Thymus (tissue), 11 donors: ENCODE data around the gene OTULINL. TPM values are rescaled to one million over a fixed set of nuclear protein-coding genes. Genes with fewer than 3 reads are reported as not detected.

Source experiments
- DNase-seq, 9 donors: peaks; one replicate each; pipeline ENCODE4 v3.0.0-alpha.2; 2013; ENCODE audit warnings: low spot score in 9 of 9, low read depth in 6 of 9, missing footprints in 1 of 9
- H3K27ac ChIP-seq, 2 donors: one replicate each; pipeline ENCODE4 v1.5.1; 2013; ENCODE audit warnings: control low read depth in 1 of 2, low read depth in 1 of 2, low read length in 1 of 2, mild to moderate bottlenecking in 1 of 2, moderate library complexity in 1 of 2
- H3K27me3 ChIP-seq, 2 donors: one replicate each; pipeline ENCODE4 v1.5.1; 2013; ENCODE audit warnings: low read length in 1 of 2; ENCODE audit not compliant: control insufficient read depth in 2 of 2, insufficient read depth in 1 of 2
- H3K36me3 ChIP-seq, 2 donors: one replicate each; pipeline ENCODE4 v1.5.1; 2013; ENCODE audit warnings: low read length in 1 of 2, mild to moderate bottlenecking in 1 of 2, moderate library complexity in 1 of 2; ENCODE audit not compliant: control insufficient read depth in 2 of 2, insufficient read depth in 2 of 2
- H3K4me1 ChIP-seq, 2 donors: one replicate each; pipeline ENCODE4 v1.5.1; 2013; ENCODE audit warnings: low read length in 2 of 2; ENCODE audit not compliant: control insufficient read depth in 2 of 2, insufficient read depth in 2 of 2
- H3K4me3 ChIP-seq, 2 donors: one replicate each; pipeline ENCODE4 v1.5.1; 2013; ENCODE audit warnings: low read length in 2 of 2, control low read depth in 1 of 2, mild to moderate bottlenecking in 1 of 2
- H3K9me3 ChIP-seq, 2 donors: one replicate each; pipeline ENCODE4 v1.5.1; 2013; ENCODE audit warnings: low read length in 1 of 2, mild to moderate bottlenecking in 1 of 2; ENCODE audit not compliant: control insufficient read depth in 2 of 2, insufficient read depth in 1 of 2
- WGBS: extraction: QIAGEN DNeasy Blood & Tissue Kit; methylation state at CpG from one replicate; pipeline ENCODE4 v1.1.7; 2013; 5-methylcytosine and 5-hydroxymethylcytosine counted together
- polyA plus RNA-seq: library from polyadenylated mRNA; stranded (reverse); fragments of 200-250 nt; gene quantifications from one replicate; pipeline ENCODE4 v1.2.3, GENCODE V29; 2013
- total RNA-seq: library from RNA; stranded (reverse); fragments of 120-200 nt; gene quantifications from one replicate; pipeline ENCODE4 v1.2.4, GENCODE V29; 2013
- donor health status: healthy.

Gene OTULINL
- total and polyA plus RNA-seq, 2 donors, result 9.1 to 14.9 TPM

DNA sequence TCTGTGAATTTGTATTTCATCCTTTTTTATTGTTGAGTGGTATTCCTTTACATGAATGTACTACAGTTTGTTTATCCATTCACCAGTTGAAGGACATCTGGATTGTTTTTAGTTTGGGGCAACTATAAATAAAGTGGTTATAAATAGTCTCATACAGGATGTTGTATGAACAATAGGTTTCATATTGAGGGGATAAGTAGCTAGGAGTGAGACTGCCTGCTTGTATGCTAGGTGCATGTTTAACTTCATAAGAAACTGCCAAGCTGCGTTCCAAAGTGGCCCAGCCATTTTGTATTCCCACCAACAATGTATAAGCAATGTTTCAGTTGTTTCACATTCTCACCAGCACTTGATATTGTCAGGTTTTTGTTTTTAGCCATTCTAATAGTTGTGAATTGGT, 21.5 kb downstream of the OTULINL start:
- WGBS, result 95% methylated on average over 1 of the region's 1 CpG
- H3K27me3 ChIP-seq, result no peaks in the 10 kb centered on the region
- peaks cover 0 to 11% of the 10 kb centered on the region in 2 donors for H3K36me3 ChIP-seq
- H3K4me3 ChIP-seq, result no peak overlapping the region
- no peak overlapping the region for H3K27ac ChIP-seq
- no peaks in the 10 kb centered on the region for H3K9me3 ChIP-seq
- DNase-seq, result no peak
- H3K4me1 ChIP-seq, result peaks cover 0 to under 1% of the 10 kb centered on the region in 2 donors

DNA sequence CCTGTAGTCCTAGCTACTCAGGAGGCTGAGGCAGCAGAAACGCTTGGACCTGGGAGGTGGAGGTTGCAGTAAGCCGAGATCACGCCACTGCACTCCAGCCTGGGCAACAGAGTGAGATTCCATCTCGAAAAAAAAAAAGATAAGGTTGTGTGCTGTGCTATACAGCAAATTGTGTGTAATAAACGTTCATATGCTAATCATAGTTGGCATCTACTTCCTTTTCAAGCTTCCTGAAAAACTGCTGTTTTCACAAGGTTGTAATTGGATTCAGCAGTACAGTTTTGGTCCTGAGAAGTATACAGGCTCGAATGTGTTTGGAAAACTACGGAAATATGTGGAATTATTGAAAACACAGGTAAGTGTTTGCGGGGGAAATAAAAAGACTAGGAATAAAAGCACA, 25.5 kb downstream of the OTULINL start:
- Histone ChIP-seq H3K27ac (no peak overlapping the region), H3K4me3 (no peak overlapping the region), H3K4me1 (no peaks in the 10 kb centered on the region), H3K27me3 (no peaks in the 10 kb centered on the region), H3K36me3 (peaks cover 4 to 14% of the 10 kb centered on the region in 2 donors), H3K9me3 (no peaks in the 10 kb centered on the region)
- no peak for DNase-seq
- 66% methylated on average over 8 of the region's 8 CpGs for WGBS

DNA sequence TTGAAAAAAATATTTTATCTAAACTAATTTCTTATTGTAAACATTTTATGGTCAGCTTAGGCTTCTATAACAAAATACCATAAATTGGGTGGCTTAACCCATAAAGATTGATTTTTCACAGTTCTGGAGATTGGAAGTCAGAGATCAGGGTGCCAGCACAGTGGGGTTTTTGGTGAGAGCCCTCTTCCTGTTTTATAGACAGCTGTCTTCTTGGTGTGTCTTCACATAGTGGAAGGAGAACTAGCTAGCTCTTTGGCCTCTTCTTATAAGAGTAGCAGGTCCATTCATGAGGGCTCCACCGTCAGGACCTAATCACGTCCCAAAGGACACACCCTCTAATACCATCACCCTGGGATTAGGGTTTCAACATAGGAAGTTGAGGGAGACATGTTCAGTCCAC, 26.6 kb downstream of the OTULINL start:
- WGBS, result 91% methylated on average over 2 of the region's 2 CpGs
- peaks cover 4 to 7% of the 10 kb centered on the region in 2 donors for H3K36me3 ChIP-seq
- H3K9me3 ChIP-seq, result no peaks in the 10 kb centered on the region

DNA sequence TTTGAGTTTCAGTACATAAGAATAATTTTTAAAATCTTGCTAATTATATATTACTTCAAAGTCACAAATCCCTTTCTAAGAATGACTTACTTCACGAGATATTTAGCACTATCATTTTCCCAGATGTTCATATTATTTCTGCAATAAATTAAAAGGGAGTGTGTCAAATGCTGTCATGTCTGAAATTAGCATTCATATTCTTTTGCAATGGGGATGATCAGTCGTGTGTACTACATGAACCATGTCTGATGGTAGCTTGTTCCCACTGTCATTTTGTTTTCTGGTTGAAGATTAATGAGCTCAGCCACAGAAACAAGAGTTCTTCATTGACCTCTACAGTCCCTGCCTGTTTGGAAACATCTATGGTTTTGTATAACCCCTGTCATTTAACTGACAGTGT, 30.1 kb downstream of the OTULINL start:
- H3K27me3 ChIP-seq, result no peaks in the 10 kb centered on the region
- H3K4me3 ChIP-seq, result no peak overlapping the region
- DNase-seq, result no peak
- H3K36me3 ChIP-seq, result peaks cover 4 to 8% of the 10 kb centered on the region in 2 donors
- no peak overlapping the region for H3K27ac ChIP-seq
- no peaks in the 10 kb centered on the region for H3K9me3 ChIP-seq
- 94% methylated on average over 2 of the region's 2 CpGs for WGBS
- no peaks in the 10 kb centered on the region for H3K4me1 ChIP-seq

More for the DNA sequence above, 26.6 kb downstream of the OTULINL start:
- Histone ChIP-seq H3K4me3 (no peak overlapping the region), H3K27ac (no peak overlapping the region), H3K27me3 (no peaks in the 10 kb centered on the region), H3K4me1 (no peaks in the 10 kb centered on the region)
- DNase-seq, result no peak

DNA sequence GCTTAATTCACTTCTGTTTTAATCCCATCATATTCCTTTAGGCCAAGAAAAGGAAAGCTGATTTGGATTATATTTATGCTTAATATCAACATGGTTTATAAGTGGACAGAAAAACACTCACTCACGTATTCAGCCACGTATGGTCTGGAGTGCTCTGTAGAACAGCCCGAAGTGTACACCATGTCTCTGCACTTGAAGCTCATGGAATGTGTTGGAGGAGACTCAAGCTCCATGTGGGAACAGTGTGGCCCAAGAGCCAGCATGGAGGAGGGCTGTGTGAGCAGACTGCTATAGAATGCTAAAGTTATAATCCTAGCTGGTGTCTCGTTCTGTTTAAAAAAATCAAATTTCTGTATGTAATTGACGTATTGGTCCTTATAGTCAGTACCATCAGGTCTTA, 32.9 kb downstream of the OTULINL start:
- Histone ChIP-seq H3K4me1 (no peaks in the 10 kb centered on the region), H3K27me3 (no peaks in the 10 kb centered on the region), H3K9me3 (no peaks in the 10 kb centered on the region), H3K27ac (no peak overlapping the region), H3K4me3 (no peak overlapping the region), H3K36me3 (peaks cover 4% of the 10 kb centered on the region in 2 donors)
- WGBS, result 99% methylated on average over 5 of the region's 5 CpGs
- no peak for DNase-seq

DNA sequence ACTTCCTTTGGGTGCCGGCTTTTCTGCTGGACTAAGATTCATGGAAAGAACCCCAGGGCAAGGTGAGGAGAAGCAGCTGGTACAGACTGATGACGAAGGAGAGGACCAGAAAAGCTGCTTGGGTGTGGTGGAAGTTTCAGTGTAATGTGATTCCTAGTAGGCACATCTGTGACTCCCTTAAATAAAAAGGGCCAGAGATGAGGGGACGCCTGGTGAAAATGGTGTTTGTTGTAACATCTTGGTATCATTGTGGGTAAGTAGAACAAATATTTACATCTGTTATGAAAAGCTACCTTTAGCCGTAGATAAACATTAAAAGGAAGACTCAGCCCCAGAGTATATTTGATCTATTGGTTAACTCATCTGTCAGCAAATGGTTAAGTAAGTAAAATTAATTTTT, 33.8 kb downstream of the OTULINL start:
- Histone ChIP-seq H3K4me1 (no peaks in the 10 kb centered on the region), H3K4me3 (no peak overlapping the region), H3K36me3 (peaks cover under 1 to 4% of the 10 kb centered on the region in 2 donors), H3K27ac (no peak overlapping the region), H3K9me3 (no peaks in the 10 kb centered on the region), H3K27me3 (no peaks in the 10 kb centered on the region)
- WGBS, result 99% methylated on average over 4 of the region's 4 CpGs
- no peak for DNase-seq

DNA sequence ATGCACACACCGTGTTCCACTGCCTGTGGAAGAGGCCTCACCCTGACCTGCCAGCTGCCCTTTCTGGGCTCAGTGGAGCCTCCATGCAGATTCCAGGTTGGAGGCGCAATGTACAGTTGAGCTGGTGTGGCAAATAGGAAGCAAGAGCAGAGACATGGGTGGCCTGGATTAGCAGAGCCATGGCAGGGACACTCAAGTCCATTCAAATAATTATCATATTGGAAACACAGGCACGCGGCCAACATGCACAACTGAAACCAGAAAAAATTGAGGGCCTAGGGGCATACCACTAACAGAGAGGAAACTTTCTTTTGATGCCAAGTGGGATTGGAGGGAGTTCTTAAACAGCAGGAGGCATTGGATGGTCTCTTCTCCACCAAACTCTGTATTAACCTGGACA, 35.8 kb downstream of the OTULINL start:
- no peaks in the 10 kb centered on the region for H3K27me3 ChIP-seq
- no peak overlapping the region for H3K4me3 ChIP-seq
- no peak for DNase-seq
- WGBS, result over 99% methylated on average over 4 of the region's 4 CpGs
- peaks cover 0 to 4% of the 10 kb centered on the region in 2 donors for H3K36me3 ChIP-seq
- H3K27ac ChIP-seq, result no peak overlapping the region
- H3K4me1 ChIP-seq, result no peaks in the 10 kb centered on the region
- no peaks in the 10 kb centered on the region for H3K9me3 ChIP-seq

DNA sequence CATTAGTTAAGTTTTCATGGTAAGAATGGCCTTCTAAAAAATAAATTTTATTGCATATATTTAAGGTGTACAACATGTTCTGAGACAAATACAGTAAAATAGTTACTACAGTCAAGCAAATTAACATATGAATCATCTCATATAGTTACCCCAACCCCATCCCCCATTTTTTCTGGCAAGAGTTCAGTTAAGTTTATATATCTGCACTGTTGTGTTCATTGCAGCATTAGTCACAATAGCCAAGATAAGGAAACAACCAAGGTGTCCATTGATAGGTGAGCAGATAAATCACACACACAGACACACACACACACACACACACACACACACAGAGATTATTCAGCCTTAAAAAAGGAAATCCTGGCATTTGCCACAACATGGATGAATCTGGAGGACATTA, 45.7 kb downstream of the OTULINL start:
- Histone ChIP-seq H3K4me3 (no peak overlapping the region), H3K27me3 (no peaks in the 10 kb centered on the region), H3K4me1 (no peaks in the 10 kb centered on the region), H3K9me3 (no peaks in the 10 kb centered on the region), H3K27ac (no peak overlapping the region), H3K36me3 (no peaks in the 10 kb centered on the region)
- DNase-seq, result no peak

DNA sequence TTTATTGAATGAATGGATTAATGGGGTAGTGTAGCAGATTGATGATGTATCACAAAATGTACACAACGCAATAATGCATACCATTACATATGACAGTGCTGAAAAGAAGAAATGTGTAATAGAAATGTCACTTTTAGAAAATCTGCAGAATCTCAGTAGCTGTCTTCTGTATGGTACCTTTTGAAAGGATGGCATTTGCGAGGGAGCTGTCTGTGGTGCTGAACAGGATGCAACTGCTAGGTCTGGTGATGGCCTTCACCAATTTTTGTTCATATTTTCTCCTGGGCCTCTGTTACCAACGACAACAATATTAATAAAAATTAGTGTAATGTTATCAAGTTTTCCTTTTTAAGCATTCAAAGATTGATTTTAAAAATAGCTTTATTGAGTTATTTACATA, 46.8 kb downstream of the OTULINL start:
- no peaks in the 10 kb centered on the region for H3K36me3 ChIP-seq
- H3K27ac ChIP-seq, result no peak overlapping the region
- DNase-seq, result peak; percentile 27 to 80 (median 58)
- H3K9me3 ChIP-seq, result no peaks in the 10 kb centered on the region
- H3K4me3 ChIP-seq, result no peak overlapping the region
- 19% methylated on average over 3 of the region's 3 CpGs for WGBS
- H3K27me3 ChIP-seq, result no peaks in the 10 kb centered on the region
- H3K4me1 ChIP-seq, result no peaks in the 10 kb centered on the region

DNA sequence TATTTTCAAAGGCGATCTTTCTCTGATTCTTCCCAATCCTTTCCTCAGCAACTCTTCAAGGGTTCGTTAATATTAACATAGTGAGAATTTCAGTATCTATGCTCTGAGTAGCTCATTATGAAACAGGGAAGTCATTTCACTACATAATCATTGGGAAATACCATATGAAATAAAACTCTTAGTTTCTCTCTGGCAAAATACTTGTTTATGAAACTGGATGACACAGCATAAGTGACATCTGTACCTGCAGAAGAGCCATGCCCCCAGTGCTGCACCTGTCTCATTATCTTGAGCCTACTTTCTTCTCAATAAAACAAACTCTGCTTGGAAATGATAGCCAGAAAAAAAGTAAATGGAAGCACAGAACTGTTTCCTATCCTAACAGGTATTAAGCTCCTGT, 49.1 kb downstream of the OTULINL start:
- Histone ChIP-seq H3K9me3 (no peaks in the 10 kb centered on the region), H3K36me3 (no peaks in the 10 kb centered on the region), H3K4me3 (no peak overlapping the region), H3K27me3 (no peaks in the 10 kb centered on the region), H3K4me1 (no peaks in the 10 kb centered on the region), H3K27ac (no peak overlapping the region)
- DNase-seq, result no peak
- 97% methylated on average over 2 of the region's 2 CpGs for WGBS
